Stimulated activated CD8-positive, alpha-beta memory T cell treated with anti-CD3 and anti-CD28 coated beads, Interleukin-7, amount 100 ng/mL, for 4 hours (primary cell): ENCODE data around the gene PYDC1.
"Not testable (repeated sequence)": the region's sequence is repeated elsewhere in the genome, so short reads cannot be mapped to it uniquely, and the experiment has no call there.

Source experiments
- DNase-seq, 2 donors: peaks; one replicate each; pipeline ENCODE4 v3.0.0-alpha.2; 2020; ENCODE audit warnings: low read depth in 2 of 2

Gene PYDC1

GRCh38 chr16:31179747-31180459, 37.0 kb downstream of the PYDC1 start, which contains the start of gene FUS:
TSS of gene FUS (plus strand) at chr16:31180139. CDS start at chr16:31180215, 76 bp downstream.
- DNase-seq: peak; percentile 76 to 82

- no peak for DNase-seq
Observed at GRCh38 chr16:31179219-31179746, 37.7 kb downstream of the PYDC1 start.

- DNase-seq: peak; percentile 19 to 31
Observed at GRCh38 chr16:31177136-31177535, 39.8 kb downstream of the PYDC1 start.

GRCh38 chr16:31170048-31170447, 46.9 kb downstream of the PYDC1 start:
- DNase-seq: not testable (repeated sequence)

- no peak for DNase-seq
Observed at GRCh38 chr16:31168848-31169247, 48.1 kb downstream of the PYDC1 start.

DNA sequence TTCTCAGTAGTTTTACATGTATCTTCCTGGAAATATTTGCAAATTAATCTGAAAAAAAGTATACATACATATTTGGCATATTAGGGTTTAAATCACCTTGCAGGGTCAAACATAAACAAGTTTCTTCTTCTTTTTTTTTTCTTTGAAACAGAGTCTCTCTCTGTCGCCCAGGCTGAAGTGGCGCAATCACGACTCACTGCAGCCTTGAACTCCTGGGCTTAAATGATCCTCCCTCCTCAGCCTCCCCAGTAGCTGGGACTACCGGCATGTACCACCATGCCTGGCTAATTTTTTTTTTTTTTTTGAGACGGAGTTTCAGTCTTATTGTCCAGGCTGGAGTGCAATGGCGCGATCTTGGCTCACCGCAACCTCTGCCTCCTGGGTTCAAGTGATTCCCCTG, 49.6 kb downstream of the PYDC1 start:
- no peak for DNase-seq
